SJCRH30 (cell line): Measurements from ENCODE around the gene DUSP10. TPM values are rescaled to one million over a fixed set of nuclear protein-coding genes. Genes with fewer than 3 reads are reported as not detected.
A peak's percentile ranks its signal among the peaks of the same experiment; 100 is the strongest.

Source experiments
- DNase-seq, 2 experiments: peaks; one replicate each; pipeline ENCODE4 v3.0.0-alpha.2; 2015 to 2020
- H3K27ac ChIP-seq: fragments of 250-450 bp; sonication (Bioruptor Pico); 2 replicates; pipeline ENCODE4 v1.5.1; 2020; ENCODE audit warnings: mild to moderate bottlenecking, moderate library complexity
- H3K27me3 ChIP-seq: fragments of 250-450 bp; sonication (Bioruptor Pico); 2 replicates; pipeline ENCODE4 v1.5.1; 2020; ENCODE audit warnings: mild to moderate bottlenecking, moderate library complexity
- H3K36me3 ChIP-seq: fragments of 250-450 bp; sonication (Bioruptor Pico); 2 replicates; pipeline ENCODE4 v1.5.1; 2020; ENCODE audit warnings: mild to moderate bottlenecking, moderate library complexity
- H3K4me1 ChIP-seq: fragments of 250-450 bp; sonication (Bioruptor Pico); 2 replicates; pipeline ENCODE4 v1.5.1; 2020; ENCODE audit warnings: mild to moderate bottlenecking, moderate library complexity
- H3K4me3 ChIP-seq: fragments of 250-450 bp; sonication (Bioruptor Pico); 2 replicates; pipeline ENCODE4 v1.5.1; 2020; ENCODE audit warnings: mild to moderate bottlenecking, moderate library complexity
- H3K9me3 ChIP-seq: fragments of 250-450 bp; sonication (Bioruptor Pico); replicated peaks from 2 replicates; pipeline ENCODE4 v1.5.1; 2020; ENCODE audit warnings: mild to moderate bottlenecking, moderate library complexity
- total RNA-seq: library from RNA; depleted of rRNA; stranded (reverse); fragments of >200 nt; shearing (Covaris generic); gene quantifications from 2 replicates; pipeline ENCODE4 v1.2.3, GENCODE V29; 2014

The DUSP10 gene
- total RNA-seq, 1 experiment from 2014 or later = 12.1 TPM

- Histone ChIP-seq H3K4me1 (no peaks in the 10 kb centered on the region; the same call in 1 of the 2 replicates), H3K27ac (no peak overlapping the region), H3K9me3 (no peaks in the 10 kb centered on the region), H3K4me3 (no peak overlapping the region), H3K36me3 (peaks cover 7% of the 10 kb centered on the region), H3K27me3 (no peaks in the 10 kb centered on the region)
- peak; percentile 39 to 71 for DNase-seq
Measured at GRCh38 chr1:221732052-221732451, 9.8 kb downstream of the DUSP10 start.

- H3K9me3 ChIP-seq = no peaks in the 10 kb centered on the region
- DNase-seq = no peak
- no peaks in the 10 kb centered on the region; the same call in 1 of the 2 replicates for H3K4me1 ChIP-seq
- no peak overlapping the region for H3K27ac ChIP-seq
- no peaks in the 10 kb centered on the region; the same call in 1 of the 2 replicates for H3K36me3 ChIP-seq
- no peak overlapping the region for H3K4me3 ChIP-seq
- no peaks in the 10 kb centered on the region for H3K27me3 ChIP-seq
Measured at GRCh38 chr1:221729771-221730330, 12.0 kb downstream of the DUSP10 start.

- H3K27me3 ChIP-seq = no peaks in the 10 kb centered on the region
- H3K27ac ChIP-seq = no peak overlapping the region
- peaks cover 14% of the 10 kb centered on the region for H3K9me3 ChIP-seq
- no peak overlapping the region for H3K4me3 ChIP-seq
- DNase-seq = no peak
- H3K36me3 ChIP-seq = peaks cover 2% of the 10 kb centered on the region
- H3K4me1 ChIP-seq = no peaks in the 10 kb centered on the region; the same call in 1 of the 2 replicates
Measured at GRCh38 chr1:221728037-221728505, 13.8 kb downstream of the DUSP10 start.

GRCh38 chr1:221727146-221728036, 14.5 kb downstream of the DUSP10 start:
- Histone ChIP-seq H3K27me3 (no peaks in the 10 kb centered on the region), H3K27ac (no peak overlapping the region), H3K4me1 (no peaks in the 10 kb centered on the region; the same call in 1 of the 2 replicates), H3K4me3 (no peak overlapping the region), H3K9me3 (peaks cover 14% of the 10 kb centered on the region), H3K36me3 (peaks cover 2% of the 10 kb centered on the region)
- no peak for DNase-seq

- Histone ChIP-seq H3K9me3 (peaks cover 14% of the 10 kb centered on the region), H3K4me1 (no peaks in the 10 kb centered on the region), H3K27me3 (no peaks in the 10 kb centered on the region), H3K4me3 (no peak overlapping the region), H3K36me3 (peaks cover 4% of the 10 kb centered on the region; the same call in 1 of the 2 replicates), H3K27ac (no peak overlapping the region)
- no peak for DNase-seq
Measured at GRCh38 chr1:221725735-221726672, 15.9 kb downstream of the DUSP10 start.

- Histone ChIP-seq H3K4me3 (no peak overlapping the region), H3K27me3 (no peaks in the 10 kb centered on the region), H3K4me1 (no peaks in the 10 kb centered on the region), H3K36me3 (peaks cover 4% of the 10 kb centered on the region; the same call in 1 of the 2 replicates), H3K9me3 (peaks cover 14% of the 10 kb centered on the region), H3K27ac (no peak overlapping the region)
- DNase-seq = no peak
Measured at GRCh38 chr1:221724931-221725605, 16.8 kb downstream of the DUSP10 start.

GRCh38 chr1:221723848-221724236, 18.0 kb downstream of the DUSP10 start:
- no peaks in the 10 kb centered on the region for H3K27me3 ChIP-seq
- DNase-seq = no peak
- H3K4me3 ChIP-seq = no peak overlapping the region
- no peak overlapping the region for H3K27ac ChIP-seq
- H3K9me3 ChIP-seq = peaks cover 14% of the 10 kb centered on the region
- H3K36me3 ChIP-seq = peaks cover 4% of the 10 kb centered on the region; the same call in 1 of the 2 replicates
- peaks cover 7% of the 10 kb centered on the region for H3K4me1 ChIP-seq

- DNase-seq = peak; percentile 22 to 46
- H3K27ac ChIP-seq = no peak overlapping the region; the same call in 1 of the 2 replicates
- peaks cover 13% of the 10 kb centered on the region for H3K4me1 ChIP-seq
Measured at GRCh38 chr1:221723018-221723847, 18.7 kb downstream of the DUSP10 start.

GRCh38 chr1:221722254-221723017, 19.5 kb downstream of the DUSP10 start:
- Histone ChIP-seq H3K27me3 (no peaks in the 10 kb centered on the region), H3K36me3 (peaks cover 4% of the 10 kb centered on the region; the same call in 1 of the 2 replicates), H3K9me3 (peaks cover 14% of the 10 kb centered on the region), H3K27ac (no peak overlapping the region; the same call in 1 of the 2 replicates), H3K4me3 (no peak overlapping the region), H3K4me1 (peaks cover 19% of the 10 kb centered on the region)
- DNase-seq = no peak

More at GRCh38 chr1:221723018-221723847, 18.7 kb downstream of the DUSP10 start:
- no peaks in the 10 kb centered on the region for H3K27me3 ChIP-seq
- H3K36me3 ChIP-seq = peaks cover 4% of the 10 kb centered on the region; the same call in 1 of the 2 replicates
- H3K4me3 ChIP-seq = no peak overlapping the region
- peaks cover 14% of the 10 kb centered on the region for H3K9me3 ChIP-seq

GRCh38 chr1:221720545-221720944, 21.3 kb downstream of the DUSP10 start:
- H3K4me1 ChIP-seq = peaks cover 35% of the 10 kb centered on the region
- H3K36me3 ChIP-seq = peaks cover 4% of the 10 kb centered on the region; the same call in 1 of the 2 replicates
- no peaks in the 10 kb centered on the region for H3K27me3 ChIP-seq
- H3K4me3 ChIP-seq = no peak overlapping the region
- peaks cover 14% of the 10 kb centered on the region for H3K9me3 ChIP-seq
- no peak for DNase-seq
- no peak overlapping the region for H3K27ac ChIP-seq

- Histone ChIP-seq H3K4me1 (peaks cover 41% of the 10 kb centered on the region), H3K27ac (no peak overlapping the region)
- no peak for DNase-seq
Measured at GRCh38 chr1:221719987-221720386, 21.9 kb downstream of the DUSP10 start.

GRCh38 chr1:221719278-221719597, 22.7 kb downstream of the DUSP10 start:
- Histone ChIP-seq H3K27ac (peak overlapping the region; percentile 38), H3K9me3 (peaks cover 9% of the 10 kb centered on the region), H3K4me3 (no peak overlapping the region), H3K36me3 (peaks cover 4% of the 10 kb centered on the region; the same call in 1 of the 2 replicates), H3K4me1 (peaks cover 49% of the 10 kb centered on the region), H3K27me3 (no peaks in the 10 kb centered on the region)
- DNase-seq = no peak

More at GRCh38 chr1:221719987-221720386, 21.9 kb downstream of the DUSP10 start:
- peaks cover 4% of the 10 kb centered on the region; the same call in 1 of the 2 replicates for H3K36me3 ChIP-seq
- no peak overlapping the region for H3K4me3 ChIP-seq
- peaks cover 14% of the 10 kb centered on the region for H3K9me3 ChIP-seq
- H3K27me3 ChIP-seq = no peaks in the 10 kb centered on the region
